ENCODE results near the gene SPEG. TPM values are rescaled to one million over a fixed set of nuclear protein-coding genes. Genes with fewer than 3 reads are reported as not detected.

The SPEG gene
- total and polyA plus RNA-seq, 2 of the 8 experiments (the other 6 are each of a cell fraction or from before 2014, with no cell fraction given) = 19.9 to 32.0 TPM

- TF ChIP-seq CHD7 (IDR thresholded peaks at IDR 0.05; ENCODE audit: insufficient replicate concordance, low read length) (no peak), RNF2 (IDR thresholded peaks at IDR 0.05; ENCODE audit: borderline replicate concordance, low read depth, low read length, missing control alignments, poor library complexity, severe bottlenecking) (no peak), GABPA (IDR thresholded peaks at IDR 0.05; ENCODE audit: borderline replicate concordance, insufficient read depth, low read length) (no peak), E2F6 (IDR thresholded peaks at IDR 0.05) (no peak), RAD21 (IDR thresholded peaks at IDR 0.05 in 1 of 2, conservative IDR thresholded peaks at IDR 0.05 in 1 of 2; ENCODE audit: low read depth in 2 of 2, low read length in 2 of 2) (no peak), HDAC2 (IDR thresholded peaks at IDR 0.05; ENCODE audit: borderline replicate concordance in 1 of 2, low read depth in 2 of 2, low read length in 2 of 2) (no peak), POU5F1 (IDR thresholded peaks at IDR 0.05; ENCODE audit: low read depth, low read length) (no peak)
Measured at GRCh38 chr2:219538956-219539788, 104.5 kb downstream of the SPEG start (continued).
